Measurements from ENCODE around the gene SAMD10. TPM values are rescaled to one million over a fixed set of nuclear protein-coding genes. Genes with fewer than 3 reads are reported as not detected.

Gene SAMD10
- total and polyA plus RNA-seq, 5 donors from 2014 or later: 5.9 to 14.3 (median 7.8) TPM

DNA sequence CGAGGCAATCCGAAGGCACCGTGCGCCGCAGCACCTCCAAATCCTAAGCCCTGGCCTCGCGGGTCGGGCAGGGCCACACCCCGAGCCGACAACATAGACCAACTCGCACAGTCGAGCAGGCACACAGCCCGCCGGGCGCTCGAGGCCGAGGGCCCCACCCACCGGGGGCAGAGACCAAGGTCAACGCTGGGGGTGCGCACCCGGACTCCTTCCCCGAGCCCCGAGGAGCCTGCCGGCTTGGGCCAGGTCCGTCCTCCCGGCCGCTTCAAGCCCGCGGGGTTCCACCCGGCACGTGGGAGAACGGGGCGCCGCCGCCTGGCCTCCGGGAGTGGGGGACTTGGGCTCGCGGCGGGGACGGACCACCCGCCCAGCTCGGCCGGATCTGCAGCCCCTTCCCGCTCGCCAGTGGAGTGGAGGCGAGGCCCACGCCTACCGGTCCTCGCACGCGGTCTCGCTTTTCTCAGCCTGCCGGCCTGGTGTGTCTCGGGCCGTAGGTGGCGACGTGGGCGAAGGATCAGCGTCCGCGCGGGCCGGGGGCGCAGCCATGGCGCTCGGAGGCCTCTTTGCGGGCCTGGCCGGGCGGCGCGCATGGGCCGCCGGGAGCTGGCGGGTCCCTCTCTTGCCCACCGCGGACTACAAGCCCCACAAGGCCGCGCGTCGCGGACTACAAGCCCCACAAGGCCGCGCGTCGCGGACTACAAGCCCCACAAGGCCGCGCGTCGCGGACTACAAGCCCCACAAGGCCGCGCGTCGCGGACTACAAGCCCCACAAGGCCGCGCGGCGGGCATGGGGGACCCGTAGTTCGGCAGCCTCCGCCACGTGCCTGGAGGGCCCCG, 23.4 kb downstream of the SAMD10 start, which contains the start of gene UCKL1:
Gene UCKL1 (minus strand): TSS at position 590 of the 837 bp plus-strand sequence. CDS start 44 bp downstream, at position 546.
- H3K27ac ChIP-seq (ENCODE audit: insufficient read depth, low read length, poor library complexity, severe bottlenecking): peak within 1 kb of the TSS; percentile 79
- H3K27me3 Mint-ChIP-seq: no peaks in the 10 kb centered on the region
- H3K27me3 ChIP-seq (ENCODE audit: control insufficient read depth, insufficient read depth, low read length): no peaks in the 10 kb centered on the region
- ATAC-seq (ENCODE audit: low read depth in 2 of 2) (peak; percentile 83), DNase-seq (peak; percentile 86 to 93 (median 92))
- peaks cover 0 to 38% (median 15%) of the 10 kb centered on the region in 4 donors for H3K4me1 Mint-ChIP-seq
- H3K36me3 ChIP-seq (ENCODE audit: control insufficient read depth, insufficient read depth, low read length): no peaks in the 10 kb centered on the region
- peak within 1 kb of the TSS; percentile 51 for H3K4me3 ChIP-seq (ENCODE audit: low read depth, low read length)
- peaks cover 37% of the 10 kb centered on the region for H3K4me1 ChIP-seq (ENCODE audit: control insufficient read depth, insufficient read depth, low read length, poor library complexity, severe bottlenecking)
- peak within 1 kb of the TSS; percentile 65 to 92 (median 91) for H3K27ac Mint-ChIP-seq
- H3K9me3 ChIP-seq (ENCODE audit: control insufficient read depth in 2 of 2, low read length in 2 of 2): no peaks in the 10 kb centered on the region
- H3K9me3 Mint-ChIP-seq: no peaks in the 10 kb centered on the region
- H3K36me3 Mint-ChIP-seq: no peaks in the 10 kb centered on the region
- H3K4me3 Mint-ChIP-seq: peak within 1 kb of the TSS; percentile 86 to 94 (median 88)

DNA sequence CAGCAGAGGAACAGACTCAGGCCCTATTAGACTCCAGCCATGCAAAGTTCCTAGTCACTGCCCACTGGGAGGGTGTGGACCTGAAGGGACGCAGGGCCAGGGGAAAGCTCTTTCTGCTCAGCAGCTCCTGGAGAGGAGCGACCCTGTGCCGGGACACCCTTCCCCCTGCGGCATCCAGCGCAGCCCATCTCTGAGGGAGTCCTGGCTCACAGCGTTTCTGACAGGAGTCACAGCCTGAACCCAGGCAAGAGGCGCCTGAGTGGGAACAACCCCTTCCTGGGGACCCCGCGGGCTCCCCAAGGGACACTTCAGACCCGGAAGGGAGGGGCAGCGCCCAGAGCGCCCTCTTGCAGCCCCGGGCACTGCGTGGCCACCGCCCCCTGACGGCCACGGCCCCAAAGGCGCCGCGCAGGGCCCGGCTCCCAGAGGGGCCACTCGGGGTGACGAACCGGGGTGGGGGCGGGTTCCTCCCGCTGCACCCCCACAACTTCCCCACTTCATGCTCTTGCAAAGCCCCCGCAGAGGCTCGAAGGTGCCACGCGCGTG, 24.1 kb downstream of the SAMD10 start:
- peak overlapping the region in 1 of 3 donors; percentile 73 for H3K27ac Mint-ChIP-seq
- ATAC-seq (ENCODE audit: low read depth in 2 of 2) (no peak), DNase-seq (peak in 2 of 3 donors; percentile 34 to 54)
- H3K4me1 Mint-ChIP-seq: peaks cover 0 to 38% (median 15%) of the 10 kb centered on the region in 4 donors
- H3K27me3 ChIP-seq (ENCODE audit: control insufficient read depth, insufficient read depth, low read length): no peaks in the 10 kb centered on the region
- H3K27ac ChIP-seq (ENCODE audit: insufficient read depth, low read length, poor library complexity, severe bottlenecking): peak overlapping the region; percentile 74
- no peaks in the 10 kb centered on the region for H3K9me3 Mint-ChIP-seq
- H3K4me3 Mint-ChIP-seq: peak overlapping the region; percentile 81 to 89 (median 82)
- H3K36me3 ChIP-seq (ENCODE audit: control insufficient read depth, insufficient read depth, low read length): no peaks in the 10 kb centered on the region
- H3K36me3 Mint-ChIP-seq: no peaks in the 10 kb centered on the region
- no peaks in the 10 kb centered on the region for H3K27me3 Mint-ChIP-seq
- peaks cover 37% of the 10 kb centered on the region for H3K4me1 ChIP-seq (ENCODE audit: control insufficient read depth, insufficient read depth, low read length, poor library complexity, severe bottlenecking)
- no peaks in the 10 kb centered on the region for H3K9me3 ChIP-seq (ENCODE audit: control insufficient read depth in 2 of 2, low read length in 2 of 2)
- peak overlapping the region; percentile 51 for H3K4me3 ChIP-seq (ENCODE audit: low read depth, low read length)

DNA sequence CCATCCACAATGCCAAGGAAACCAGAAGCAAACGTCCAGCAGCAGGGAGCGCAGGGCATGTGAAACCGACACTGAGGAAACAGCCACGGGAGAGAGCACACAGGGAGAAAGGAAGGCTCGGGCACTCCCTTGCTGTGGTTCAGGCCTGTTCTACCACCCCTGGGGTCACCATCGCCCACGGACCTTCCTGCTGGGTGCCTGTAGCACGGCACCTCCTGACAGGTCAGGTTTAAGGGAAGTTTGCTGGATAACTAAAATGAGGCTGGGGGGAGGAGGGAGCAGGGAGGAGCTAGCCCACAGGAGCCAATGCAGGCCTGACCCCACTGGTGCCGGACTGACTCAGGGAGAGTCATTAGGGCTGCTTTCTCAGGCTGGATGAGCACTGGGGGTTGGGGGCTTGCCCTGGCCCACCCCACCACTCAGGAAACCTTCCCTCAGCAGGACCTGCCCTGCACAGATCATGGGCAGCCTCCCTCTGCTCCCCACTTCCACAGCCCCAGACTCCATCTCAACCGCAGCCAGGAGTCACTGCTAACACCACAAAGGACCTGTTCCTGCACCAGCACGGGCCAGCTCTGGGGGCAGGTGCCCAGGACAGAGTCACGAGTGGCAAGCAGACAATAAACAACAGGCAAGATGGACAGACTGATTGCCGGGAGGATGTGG, 25.5 kb downstream of the SAMD10 start:
- Mint-ChIP-seq H3K27ac (peak overlapping the region in 2 of 3 donors; percentile 35 to 79), H3K4me1 (peaks cover 0 to 51% (median 18%) of the 10 kb centered on the region in 4 donors), H3K36me3 (no peaks in the 10 kb centered on the region), H3K9me3 (no peaks in the 10 kb centered on the region), H3K27me3 (no peaks in the 10 kb centered on the region), H3K4me3 (peak overlapping the region; percentile 69 to 89 (median 76))
- Histone ChIP-seq H3K9me3 (ENCODE audit: control insufficient read depth in 2 of 2, low read length in 2 of 2) (no peaks in the 10 kb centered on the region), H3K4me1 (ENCODE audit: control insufficient read depth, insufficient read depth, low read length, poor library complexity, severe bottlenecking) (peaks cover 49% of the 10 kb centered on the region), H3K36me3 (ENCODE audit: control insufficient read depth, insufficient read depth, low read length) (no peaks in the 10 kb centered on the region), H3K27ac (ENCODE audit: insufficient read depth, low read length, poor library complexity, severe bottlenecking) (no peak overlapping the region), H3K4me3 (ENCODE audit: low read depth, low read length) (no peak overlapping the region), H3K27me3 (ENCODE audit: control insufficient read depth, insufficient read depth, low read length) (no peaks in the 10 kb centered on the region)
- ATAC-seq (ENCODE audit: low read depth in 2 of 2) (no peak), DNase-seq (no peak)

DNA sequence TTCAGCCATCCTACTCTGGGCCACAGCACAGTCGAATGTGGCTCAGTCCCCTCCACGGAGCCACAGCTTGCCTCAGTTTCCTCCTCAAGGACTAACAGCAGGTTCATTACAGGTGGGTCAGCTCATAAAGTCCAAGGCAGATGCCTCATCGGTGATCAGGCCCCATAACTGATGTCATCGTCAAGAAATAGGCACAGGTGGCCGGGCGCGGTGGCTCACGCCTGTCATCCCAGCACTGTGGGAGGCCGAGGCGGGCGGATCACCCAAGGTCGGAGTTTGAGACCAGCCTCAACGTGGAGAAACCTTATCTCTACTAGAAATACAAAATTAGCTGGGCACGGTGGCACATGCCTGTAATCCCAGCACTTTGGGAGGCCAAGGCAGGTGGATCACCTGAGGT, 26.7 kb downstream of the SAMD10 start:
- DNase-seq (no peak), ATAC-seq (ENCODE audit: low read depth in 2 of 2) (no peak)
- Histone ChIP-seq H3K4me3 (ENCODE audit: low read depth, low read length) (no peak overlapping the region), H3K27me3 (ENCODE audit: control insufficient read depth, insufficient read depth, low read length) (no peaks in the 10 kb centered on the region), H3K27ac (ENCODE audit: insufficient read depth, low read length, poor library complexity, severe bottlenecking) (no peak overlapping the region), H3K9me3 (ENCODE audit: control insufficient read depth in 2 of 2, low read length in 2 of 2) (no peaks in the 10 kb centered on the region), H3K4me1 (ENCODE audit: control insufficient read depth, insufficient read depth, low read length, poor library complexity, severe bottlenecking) (peaks cover 56% of the 10 kb centered on the region), H3K36me3 (ENCODE audit: control insufficient read depth, insufficient read depth, low read length) (no peaks in the 10 kb centered on the region)
- H3K27ac Mint-ChIP-seq: peak overlapping the region in 2 of 3 donors; percentile 63 to 67
- peak overlapping the region in 3 of 4 donors; percentile 36 to 89 (median 81) for H3K4me3 Mint-ChIP-seq
- no peaks in the 10 kb centered on the region for H3K27me3 Mint-ChIP-seq
- no peaks in the 10 kb centered on the region for H3K36me3 Mint-ChIP-seq
- H3K4me1 Mint-ChIP-seq: peaks cover 0 to 60% (median 28%) of the 10 kb centered on the region in 4 donors
- peaks cover 0 to 2% (median 0%) of the 10 kb centered on the region in 7 donors for H3K9me3 Mint-ChIP-seq

DNA sequence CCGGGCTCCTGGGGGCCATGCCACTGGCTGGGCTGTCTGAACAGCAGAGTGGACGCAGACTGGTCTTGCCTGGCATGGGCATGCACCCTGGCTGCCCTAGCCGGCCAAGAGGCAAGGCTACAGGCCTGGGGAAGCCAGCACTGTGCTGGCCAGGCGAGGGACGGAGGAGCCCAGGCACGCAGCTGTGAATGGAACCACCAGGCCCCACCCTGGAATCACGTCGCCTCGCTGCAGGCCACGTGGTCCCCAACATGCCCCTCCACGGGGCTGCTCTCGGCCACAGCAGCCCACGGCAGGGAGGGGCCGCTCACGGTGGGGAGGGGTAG, 27.3 kb downstream of the SAMD10 start:
- no peaks in the 10 kb centered on the region for H3K27me3 Mint-ChIP-seq
- H3K27ac Mint-ChIP-seq: no peak overlapping the region
- no peaks in the 10 kb centered on the region for H3K9me3 ChIP-seq (ENCODE audit: control insufficient read depth in 2 of 2, low read length in 2 of 2)
- H3K4me3 ChIP-seq (ENCODE audit: low read depth, low read length): no peak overlapping the region
- H3K27ac ChIP-seq (ENCODE audit: insufficient read depth, low read length, poor library complexity, severe bottlenecking): no peak overlapping the region
- DNase-seq (no peak), ATAC-seq (ENCODE audit: low read depth in 2 of 2) (no peak)
- H3K9me3 Mint-ChIP-seq: peaks cover 0 to 2% (median 0%) of the 10 kb centered on the region in 7 donors
- peaks cover 56% of the 10 kb centered on the region for H3K4me1 ChIP-seq (ENCODE audit: control insufficient read depth, insufficient read depth, low read length, poor library complexity, severe bottlenecking)
- no peaks in the 10 kb centered on the region for H3K36me3 Mint-ChIP-seq
- peaks cover 0 to 61% (median 31%) of the 10 kb centered on the region in 4 donors for H3K4me1 Mint-ChIP-seq
- no peaks in the 10 kb centered on the region for H3K36me3 ChIP-seq (ENCODE audit: control insufficient read depth, insufficient read depth, low read length)
- H3K27me3 ChIP-seq (ENCODE audit: control insufficient read depth, insufficient read depth, low read length): no peaks in the 10 kb centered on the region
- H3K4me3 Mint-ChIP-seq: no peak overlapping the region

DNA sequence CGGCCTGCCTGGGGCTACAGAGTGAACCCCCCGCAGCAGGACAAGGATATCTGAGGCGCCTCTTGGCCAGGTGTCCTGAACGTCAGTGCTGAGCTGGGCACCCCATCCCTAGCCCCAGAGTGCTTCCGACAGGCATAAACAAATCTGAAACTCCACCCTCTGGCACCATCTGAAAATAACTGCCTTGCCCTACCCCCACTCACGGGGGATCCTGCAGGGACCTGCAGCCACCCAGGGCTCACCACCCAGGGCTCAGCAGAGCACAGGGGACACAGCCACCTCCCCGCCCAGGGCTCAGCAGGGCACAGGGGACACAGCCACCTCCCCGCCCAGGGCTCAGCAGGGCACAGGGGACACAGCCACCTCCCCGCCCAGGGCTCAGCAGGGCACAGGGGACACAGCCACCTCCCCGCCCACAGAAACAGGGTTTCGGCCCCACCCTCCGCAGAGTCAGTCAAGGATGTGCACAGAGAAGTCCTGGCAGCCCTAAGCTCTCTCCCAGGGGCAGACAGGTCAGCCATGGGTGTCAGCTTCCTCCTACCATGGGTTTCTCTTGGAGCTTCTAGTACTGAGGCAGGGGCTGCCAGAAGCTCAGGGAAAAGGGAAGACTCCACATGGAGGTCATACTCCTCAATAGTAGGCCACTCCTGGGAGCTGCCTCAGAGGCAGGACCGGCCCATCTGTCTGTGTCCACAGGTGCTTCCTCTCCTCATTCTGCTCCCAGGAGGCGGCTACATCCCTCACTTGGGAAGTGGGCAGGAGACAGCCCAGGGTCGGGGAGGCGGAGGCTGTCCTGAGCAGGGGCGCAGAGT, 27.8 kb downstream of the SAMD10 start:
- H3K4me3 ChIP-seq (ENCODE audit: low read depth, low read length): no peak overlapping the region
- Mint-ChIP-seq H3K4me1 (peaks cover 0 to 63% (median 34%) of the 10 kb centered on the region in 4 donors), H3K4me3 (peak overlapping the region in 1 of 4 donors; percentile 19), H3K27me3 (no peaks in the 10 kb centered on the region), H3K9me3 (peaks cover 0 to 2% (median 0%) of the 10 kb centered on the region in 7 donors), H3K36me3 (no peaks in the 10 kb centered on the region), H3K27ac (peak overlapping the region in 1 of 3 donors; percentile 36)
- peaks cover 53% of the 10 kb centered on the region for H3K4me1 ChIP-seq (ENCODE audit: control insufficient read depth, insufficient read depth, low read length, poor library complexity, severe bottlenecking)
- DNase-seq (no peak), ATAC-seq (ENCODE audit: low read depth in 2 of 2) (no peak)
- no peaks in the 10 kb centered on the region for H3K9me3 ChIP-seq (ENCODE audit: control insufficient read depth in 2 of 2, low read length in 2 of 2)
- no peaks in the 10 kb centered on the region for H3K27me3 ChIP-seq (ENCODE audit: control insufficient read depth, insufficient read depth, low read length)
- no peak overlapping the region for H3K27ac ChIP-seq (ENCODE audit: insufficient read depth, low read length, poor library complexity, severe bottlenecking)
- H3K36me3 ChIP-seq (ENCODE audit: control insufficient read depth, insufficient read depth, low read length): no peaks in the 10 kb centered on the region

All from CD4-positive, CD25-positive, alpha-beta regulatory T cell (primary cell).